Activated CD4-positive, alpha-beta T cell treated with anti-CD3 and anti-CD28 coated beads for 24 hours (primary cell): ENCODE results near the gene OR2AJ1.
A peak's percentile ranks its signal among the peaks of the same experiment; 100 is the strongest.

Experiments
- DNase-seq, 2 donors: peaks; one replicate each; pipeline ENCODE4 v3.0.0-alpha.2; 2020; ENCODE audit warnings: low read depth in 2 of 2

The OR2AJ1 gene

GRCh38 chr1:247924868-247925267 lies at the start of gene OR2AJ1:
Gene OR2AJ1 (plus strand): TSS chr1:247924889. CDS start chr1:247933769, 8,880 bp downstream.
- DNase-seq: no peak

- DNase-seq: no peak
Measured at GRCh38 chr1:247883346-247883745, 41.3 kb upstream of the OR2AJ1 start.

- no peak for DNase-seq
Measured at GRCh38 chr1:247884797-247885413, 39.8 kb upstream of the OR2AJ1 start.

- DNase-seq: no peak
Measured at GRCh38 chr1:247895163-247895637, 29.5 kb upstream of the OR2AJ1 start, which contains the start of gene OR2W3. Gene OR2W3 (plus strand): TSS chr1:247895587. CDS start chr1:247895587, 0 bp downstream.

- DNase-seq: no peak
Measured at GRCh38 chr1:247895976-247896375, 28.7 kb upstream of the OR2AJ1 start.

- DNase-seq: no peak
Measured at GRCh38 chr1:247904122-247904521, 20.6 kb upstream of the OR2AJ1 start.

GRCh38 chr1:247905181-247905580 lies 19.5 kb upstream of the OR2AJ1 start:
- DNase-seq: no peak

GRCh38 chr1:247905910-247906503 lies 18.7 kb upstream of the OR2AJ1 start:
- no peak for DNase-seq

- DNase-seq: no peak
Measured at GRCh38 chr1:247906504-247907047, 18.1 kb upstream of the OR2AJ1 start.

GRCh38 chr1:247908766-247909165 lies 15.9 kb upstream of the OR2AJ1 start:
- DNase-seq: no peak

- no peak for DNase-seq
Measured at GRCh38 chr1:247913786-247914185, 10.9 kb upstream of the OR2AJ1 start.

- no peak for DNase-seq
Measured at GRCh38 chr1:247914941-247915662, 9.6 kb upstream of the OR2AJ1 start.

- DNase-seq: no peak
Measured at GRCh38 chr1:247919952-247920351, 4.7 kb upstream of the OR2AJ1 start, which contains the start of gene OR2T8. Gene OR2T8 (plus strand): TSS chr1:247920252. CDS start chr1:247921018, 766 bp downstream.

GRCh38 chr1:247923941-247924340 lies 748 bp upstream of the OR2AJ1 start:
- DNase-seq: no peak

- DNase-seq: no peak
Measured at GRCh38 chr1:247933989-247934388, 9.3 kb downstream of the OR2AJ1 start.

- DNase-seq: no peak
Measured at GRCh38 chr1:247935781-247936180, 11.1 kb downstream of the OR2AJ1 start.

- DNase-seq: no peak
Measured at GRCh38 chr1:247936415-247936814, 11.7 kb downstream of the OR2AJ1 start.

GRCh38 chr1:247936965-247937734 lies 12.5 kb downstream of the OR2AJ1 start:
- peak; percentile 91 to 93 for DNase-seq

- no peak for DNase-seq
Measured at GRCh38 chr1:247942624-247943023, 17.9 kb downstream of the OR2AJ1 start.

- DNase-seq: no peak
Measured at GRCh38 chr1:247948558-247948957, 23.9 kb downstream of the OR2AJ1 start, which contains the start of gene OR2L8. Gene OR2L8 (plus strand): TSS chr1:247948858. CDS start chr1:247948858, 0 bp downstream.

- DNase-seq: no peak
Measured at GRCh38 chr1:247953408-247953807, 28.7 kb downstream of the OR2AJ1 start.
